Esophagus squamous epithelium (tissue), 4 donors: Measurements from ENCODE around the gene WNT7B.

Source experiments
- POLR2A ChIP-seq, 4 donors: fragments of 450-650 bp; IDR thresholded peaks; one replicate each; pipeline ENCODE4 v1.6.1; 2017; ENCODE audit warnings: antibody characterized with exemption in 4 of 4, mild to moderate bottlenecking in 4 of 4, moderate library complexity in 3 of 4
- TF ChIP-seq, protein P1 (sequence below), 6 experiments: fragments of 450-650 bp in 4 of 6; fragments of 200-600 bp in 2 of 6; sonication (generic) in 2 of 6; IDR thresholded peaks; one replicate each; pipeline ENCODE4 v1.5.1; 2016 to 2019; ENCODE audit warnings: antibody characterized with exemption in 6 of 6, mild to moderate bottlenecking in 4 of 6, moderate library complexity in 4 of 6

DNA sequence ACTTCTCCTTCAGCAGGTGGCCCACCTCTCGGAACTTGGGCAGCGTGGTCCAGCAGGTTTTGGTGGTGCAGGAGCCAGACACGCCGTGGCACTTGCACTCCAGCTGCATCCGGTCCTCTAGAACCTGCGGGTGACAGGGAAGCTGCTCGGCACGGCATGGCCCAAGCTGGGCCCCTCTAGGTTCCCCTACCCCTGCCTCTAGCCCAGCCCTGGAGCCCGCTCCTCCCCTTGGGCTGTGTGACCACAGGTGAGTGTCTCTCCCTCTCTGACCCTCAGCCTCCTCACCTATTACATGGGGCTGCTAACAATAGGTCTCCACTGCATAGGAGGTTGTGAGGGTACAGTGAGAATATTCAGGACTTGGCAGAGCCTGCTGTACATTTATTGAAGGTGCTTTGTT lies 53.8 kb downstream of the WNT7B start:
- TF ChIP-seq, protein P1, sequence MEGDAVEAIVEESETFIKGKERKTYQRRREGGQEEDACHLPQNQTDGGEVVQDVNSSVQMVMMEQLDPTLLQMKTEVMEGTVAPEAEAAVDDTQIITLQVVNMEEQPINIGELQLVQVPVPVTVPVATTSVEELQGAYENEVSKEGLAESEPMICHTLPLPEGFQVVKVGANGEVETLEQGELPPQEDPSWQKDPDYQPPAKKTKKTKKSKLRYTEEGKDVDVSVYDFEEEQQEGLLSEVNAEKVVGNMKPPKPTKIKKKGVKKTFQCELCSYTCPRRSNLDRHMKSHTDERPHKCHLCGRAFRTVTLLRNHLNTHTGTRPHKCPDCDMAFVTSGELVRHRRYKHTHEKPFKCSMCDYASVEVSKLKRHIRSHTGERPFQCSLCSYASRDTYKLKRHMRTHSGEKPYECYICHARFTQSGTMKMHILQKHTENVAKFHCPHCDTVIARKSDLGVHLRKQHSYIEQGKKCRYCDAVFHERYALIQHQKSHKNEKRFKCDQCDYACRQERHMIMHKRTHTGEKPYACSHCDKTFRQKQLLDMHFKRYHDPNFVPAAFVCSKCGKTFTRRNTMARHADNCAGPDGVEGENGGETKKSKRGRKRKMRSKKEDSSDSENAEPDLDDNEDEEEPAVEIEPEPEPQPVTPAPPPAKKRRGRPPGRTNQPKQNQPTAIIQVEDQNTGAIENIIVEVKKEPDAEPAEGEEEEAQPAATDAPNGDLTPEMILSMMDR (IDR thresholded peaks at IDR 0.05) = no peak
- no peak for TF ChIP-seq POLR2A (IDR thresholded peaks at IDR 0.05)
